Endothelial cell (in vitro differentiated cells): ENCODE measurements around the gene KCNG2. TPM values are rescaled to one million over a fixed set of nuclear protein-coding genes. Genes with fewer than 3 reads are reported as not detected.

Experiments
- DNase-seq: peaks from one replicate; pipeline ENCODE4 v3.0.0; 2021; ENCODE audit warnings: low spot score
- H3K27ac Mint-ChIP-seq: one replicate; pipeline ENCODE4 v1.8.0; 2021; ENCODE audit warnings: mixed read lengths, inconsistent platforms; ENCODE audit not compliant: unreplicated experiment
- H3K27me3 Mint-ChIP-seq: one replicate; pipeline ENCODE4 v1.8.0; 2021; ENCODE audit warnings: mild to moderate bottlenecking, moderate library complexity, mixed read lengths, inconsistent platforms; ENCODE audit not compliant: unreplicated experiment
- H3K36me3 Mint-ChIP-seq: one replicate; pipeline ENCODE4 v1.8.0; 2021; ENCODE audit warnings: mild to moderate bottlenecking, low read depth, mixed read lengths, inconsistent platforms; ENCODE audit not compliant: unreplicated experiment
- H3K4me1 Mint-ChIP-seq: one replicate; pipeline ENCODE4 v1.8.0; 2021; ENCODE audit warnings: mild to moderate bottlenecking, mixed read lengths, inconsistent platforms; ENCODE audit not compliant: unreplicated experiment
- H3K4me3 Mint-ChIP-seq: one replicate; pipeline ENCODE4 v1.8.0; 2021; ENCODE audit warnings: mild to moderate bottlenecking, mixed read lengths, inconsistent platforms; ENCODE audit not compliant: unreplicated experiment
- H3K9me3 Mint-ChIP-seq: one replicate; pipeline ENCODE4 v1.8.0; 2021; ENCODE audit warnings: mixed read lengths, inconsistent platforms; ENCODE audit not compliant: unreplicated experiment
- CTCF ChIP-seq: fragments of 200-600 bp; sonication (generic); IDR thresholded peaks from one replicate; pipeline ENCODE4 v1.5.0; 2021; ENCODE audit warnings: antibody characterized with exemption; ENCODE audit not compliant: unreplicated experiment
- total RNA-seq: library from RNA; stranded (reverse); fragmentation: NEBNext Ultra II Directional; extraction: Animal tissue kit (Norgen Biotek cat#: 25700); gene quantifications from one replicate; pipeline ENCODE4 v1.2.1, GENCODE V29; 2021; ENCODE audit not compliant: unreplicated experiment

The KCNG2 gene
- total RNA-seq, 1 donor from 2014 or later: 0.56 TPM

GRCh38 chr18:79846936-79847557 is 49.3 kb downstream of the KCNG2 start:
- no peaks in the 10 kb centered on the region for H3K9me3 Mint-ChIP-seq
- no peaks in the 10 kb centered on the region for H3K36me3 Mint-ChIP-seq
- DNase-seq: no peak
- H3K4me3 Mint-ChIP-seq: no peak overlapping the region
- peaks cover 6% of the 10 kb centered on the region for H3K27me3 Mint-ChIP-seq
- no peaks in the 10 kb centered on the region for H3K4me1 Mint-ChIP-seq
- TF ChIP-seq CTCF: no peak
- no peak overlapping the region for H3K27ac Mint-ChIP-seq

- Mint-ChIP-seq H3K4me3 (no peak overlapping the region), H3K36me3 (no peaks in the 10 kb centered on the region), H3K9me3 (no peaks in the 10 kb centered on the region), H3K27me3 (peaks cover 4% of the 10 kb centered on the region), H3K4me1 (no peaks in the 10 kb centered on the region), H3K27ac (no peak overlapping the region)
- no peak for TF ChIP-seq CTCF
- no peak for DNase-seq
These were observed 50.0 kb downstream of the KCNG2 start for GRCh38 chr18:79847606-79848293.

GRCh38 chr18:79848294-79848578 is 50.5 kb downstream of the KCNG2 start:
- no peak for DNase-seq
- TF ChIP-seq CTCF: no peak
- Mint-ChIP-seq H3K4me3 (no peak overlapping the region), H3K36me3 (no peaks in the 10 kb centered on the region), H3K27ac (no peak overlapping the region), H3K4me1 (peaks cover 3% of the 10 kb centered on the region), H3K27me3 (peaks cover 8% of the 10 kb centered on the region), H3K9me3 (no peaks in the 10 kb centered on the region)

GRCh38 chr18:79848579-79849327 is 51.0 kb downstream of the KCNG2 start:
- H3K9me3 Mint-ChIP-seq: no peaks in the 10 kb centered on the region
- no peak for DNase-seq
- peaks cover 9% of the 10 kb centered on the region for H3K27me3 Mint-ChIP-seq
- no peak overlapping the region for H3K27ac Mint-ChIP-seq
- H3K4me1 Mint-ChIP-seq: peaks cover 4% of the 10 kb centered on the region
- no peak overlapping the region for H3K4me3 Mint-ChIP-seq
- TF ChIP-seq CTCF: no peak
- H3K36me3 Mint-ChIP-seq: no peaks in the 10 kb centered on the region
